Anterior cingulate cortex (tissue), 58 donors: ENCODE results near the gene PDE4DIP.
"Not testable (repeated sequence)": the region's sequence is repeated elsewhere in the genome, so short reads cannot be mapped to it uniquely, and the experiment has no call there.

ENCODE experiments used
- DNase-seq, 58 donors: peaks; one replicate each; lab custom pipeline; 2025; lab: John Stamatoyannopoulos, UW

Gene PDE4DIP

DNA sequence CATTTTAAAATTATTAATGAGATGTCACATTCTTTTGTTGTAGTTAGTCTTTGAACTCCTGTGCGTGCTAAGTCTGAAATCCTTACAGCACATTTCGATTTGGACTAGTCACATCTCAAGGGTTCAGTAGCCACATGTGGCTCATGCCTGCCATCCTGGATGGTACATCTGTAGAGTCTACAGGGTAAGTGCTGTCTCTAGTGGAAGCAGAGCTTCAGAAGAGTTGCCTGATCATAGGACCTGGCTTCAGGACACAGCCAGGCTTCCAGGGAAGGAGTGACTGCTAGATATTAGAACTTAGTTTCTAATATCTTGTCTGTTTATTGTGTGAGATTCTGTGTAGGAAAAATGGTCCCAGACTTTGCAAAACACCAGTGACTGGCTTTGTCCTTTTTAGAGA is 72.0 kb downstream of the PDE4DIP start:
- DNase-seq, result not testable (repeated sequence)

DNA sequence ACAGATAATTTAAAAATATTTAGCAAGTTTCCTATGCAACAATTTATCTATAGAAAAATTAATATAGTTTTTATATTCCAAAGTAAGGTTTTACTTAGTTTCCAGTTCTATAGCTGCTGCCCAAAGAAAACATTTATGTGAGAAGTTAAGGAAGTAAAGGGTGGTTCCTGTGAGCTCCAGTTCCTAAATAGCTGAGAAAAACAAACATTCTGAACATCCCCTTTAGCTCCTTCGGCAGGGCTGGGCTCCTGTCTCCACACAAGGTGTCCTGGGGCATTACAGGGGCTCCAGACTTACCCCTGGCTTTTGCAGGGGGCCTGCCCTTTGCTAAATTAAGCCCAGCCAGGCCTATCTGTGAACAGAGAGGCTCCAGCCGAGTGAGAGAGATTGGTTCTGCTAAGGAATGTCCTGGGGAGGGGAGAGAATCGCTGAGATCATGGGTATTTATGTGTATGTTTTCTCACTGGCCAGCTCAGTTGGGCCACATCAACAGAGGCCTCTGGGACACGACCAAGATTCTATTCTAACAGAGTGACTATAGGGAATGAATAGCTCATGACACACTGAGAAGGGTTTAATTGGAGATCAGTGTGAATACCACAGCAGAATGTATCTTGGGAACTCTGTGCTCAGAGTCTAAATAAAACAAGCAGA is 72.6 kb downstream of the PDE4DIP start:
- DNase-seq, result not testable (repeated sequence)

- not testable (repeated sequence) for DNase-seq
Measured at GRCh38 chr1:148918836-148919447, 74.7 kb downstream of the PDE4DIP start.

GRCh38 chr1:148921047-148921446 is 76.8 kb downstream of the PDE4DIP start:
- not testable (repeated sequence) for DNase-seq

- DNase-seq, result not testable (repeated sequence)
Measured at GRCh38 chr1:148923798-148924197, 79.6 kb downstream of the PDE4DIP start.

GRCh38 chr1:148927645-148928044 is 83.4 kb downstream of the PDE4DIP start:
- DNase-seq, result not testable (repeated sequence)

- DNase-seq, result not testable (repeated sequence)
Measured at GRCh38 chr1:148929253-148929652, 85.0 kb downstream of the PDE4DIP start.

GRCh38 chr1:148935381-148936002 is 91.3 kb downstream of the PDE4DIP start:
- not testable (repeated sequence) for DNase-seq

GRCh38 chr1:148942906-148943305 is 98.7 kb downstream of the PDE4DIP start:
- not testable (repeated sequence) for DNase-seq

DNA sequence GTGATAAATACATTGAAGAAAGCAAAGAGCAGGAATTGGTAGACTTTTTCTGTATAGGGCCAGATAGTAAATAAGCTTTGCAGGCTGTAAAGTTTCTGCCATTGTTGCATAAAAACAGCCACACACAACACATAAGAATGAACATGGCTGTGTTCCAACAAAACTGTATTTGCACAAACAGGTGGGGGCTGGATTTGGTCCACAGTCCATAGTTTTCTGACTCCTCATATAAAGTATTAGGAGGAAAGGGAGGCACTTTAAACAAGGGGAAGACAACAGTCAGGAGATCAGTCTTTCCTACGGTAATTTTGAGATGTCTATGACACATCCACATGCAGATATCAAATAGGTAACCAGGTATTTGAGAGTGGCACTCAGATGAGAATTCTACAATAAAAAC is 100.9 kb downstream of the PDE4DIP start:
- DNase-seq, result not testable (repeated sequence)

- not testable (repeated sequence) for DNase-seq
Measured at GRCh38 chr1:148948768-148949167, 104.5 kb downstream of the PDE4DIP start.

DNA sequence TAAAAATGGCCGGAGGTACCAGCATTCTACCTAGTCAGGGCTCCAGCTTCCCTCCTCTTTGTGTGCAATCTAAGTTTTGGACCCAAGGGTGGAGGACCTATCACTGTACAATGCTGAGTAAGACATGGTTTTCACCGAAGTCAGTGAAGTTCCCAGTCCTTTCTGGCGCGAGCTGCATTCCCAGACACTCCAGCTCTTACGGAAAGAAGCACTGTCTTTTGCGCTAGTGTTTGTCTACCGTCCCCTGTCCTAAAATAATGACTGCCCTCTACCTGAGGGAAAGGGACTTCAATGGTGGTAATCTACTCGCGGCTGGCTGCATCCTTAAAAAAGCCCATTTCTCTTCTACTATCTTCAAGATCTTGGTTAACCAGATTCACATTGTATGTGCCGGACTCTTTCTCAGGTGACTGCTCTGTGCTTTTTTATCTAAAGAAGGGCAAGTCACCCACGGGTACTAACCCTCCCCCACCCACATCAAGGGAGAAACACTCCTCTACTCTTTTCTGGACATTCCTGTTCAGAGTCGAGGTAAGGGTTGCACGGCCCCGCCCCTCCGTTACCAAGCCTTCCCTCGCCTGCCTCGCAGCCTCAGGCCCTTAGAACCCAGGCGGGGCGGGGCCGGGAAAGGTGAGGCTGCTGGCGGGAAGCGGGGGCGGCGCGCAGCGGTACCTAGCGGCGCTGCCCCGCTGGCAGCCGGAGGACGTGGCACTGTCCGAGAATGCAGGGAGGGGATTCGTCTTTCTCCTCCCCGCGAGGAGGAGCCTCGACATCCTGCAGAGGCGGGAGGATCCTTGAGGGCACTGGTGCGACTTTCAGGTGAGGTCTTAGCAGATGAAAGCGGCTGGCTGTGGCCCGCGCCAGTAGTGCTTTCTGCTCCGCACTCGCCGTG is 107.4 kb downstream of the PDE4DIP start:
- DNase-seq, result peak in 45 of 58 donors; percentile 30 to 84 (median 68)

GRCh38 chr1:148952253-148952937 is 108.2 kb downstream of the PDE4DIP start:
- DNase-seq, result not testable (repeated sequence)

DNA sequence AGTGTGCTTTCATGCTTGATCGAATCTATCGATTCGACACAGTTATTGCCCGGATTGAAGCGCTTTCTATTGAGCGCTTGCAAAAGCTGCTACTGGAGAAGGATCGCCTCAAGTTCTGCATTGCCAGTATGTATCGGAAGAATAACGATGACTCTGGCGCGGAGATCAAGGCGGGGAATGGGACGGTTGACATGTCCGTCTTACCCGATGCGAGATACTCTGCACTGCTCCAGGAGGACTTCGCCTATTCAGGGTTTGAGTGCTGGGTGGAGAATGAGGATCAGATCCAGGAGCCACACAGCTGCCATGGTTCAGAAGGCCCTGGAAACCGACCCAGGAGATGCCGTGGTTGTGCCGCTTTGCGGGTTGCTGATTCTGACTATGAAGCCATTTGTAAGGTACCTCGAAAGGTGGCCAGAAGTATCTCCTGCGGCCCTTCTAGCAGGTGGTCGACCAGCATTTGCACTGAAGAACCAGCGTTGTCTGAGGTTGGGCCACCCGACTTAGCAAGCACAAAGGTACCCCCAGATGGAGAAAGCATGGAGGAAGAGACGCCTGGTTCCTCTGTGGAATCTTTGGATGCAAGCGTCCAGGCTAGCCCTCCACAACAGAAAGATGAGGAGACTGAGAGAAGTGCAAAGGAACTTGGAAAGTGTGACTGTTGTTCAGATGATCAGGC is 108.8 kb downstream of the PDE4DIP start:
- peak in 21 of 58 donors; percentile 0 to 36 (median 11) for DNase-seq

DNA sequence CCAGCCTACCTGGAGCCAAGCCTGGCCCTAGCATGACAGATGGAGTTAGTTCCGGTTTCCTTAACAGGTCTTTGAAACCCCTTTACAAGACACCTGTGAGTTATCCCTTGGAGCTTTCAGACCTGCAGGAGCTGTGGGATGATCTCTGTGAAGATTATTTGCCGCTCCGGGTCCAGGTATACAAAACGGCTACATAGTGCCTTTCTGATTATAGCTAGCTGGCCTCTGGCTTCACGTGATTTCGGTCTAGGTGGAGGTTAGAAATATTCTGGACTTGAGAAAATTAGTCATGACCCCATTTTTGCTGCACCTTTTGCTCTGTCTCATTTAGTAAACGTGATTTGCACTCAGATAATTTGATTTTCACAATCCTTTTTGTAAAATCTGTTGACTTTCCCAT is 109.5 kb downstream of the PDE4DIP start:
- not testable (repeated sequence) for DNase-seq

GRCh38 chr1:148958343-148958742 is 114.1 kb downstream of the PDE4DIP start:
- not testable (repeated sequence) for DNase-seq

GRCh38 chr1:148960212-148961000 is 116.2 kb downstream of the PDE4DIP start:
- DNase-seq, result not testable (repeated sequence)

GRCh38 chr1:148962127-148962857 is 118.1 kb downstream of the PDE4DIP start:
- DNase-seq, result not testable (repeated sequence)
